Measurements from ENCODE around the gene KIF23.
"Not testable (repeated sequence)": the region's sequence is repeated elsewhere in the genome, so short reads cannot be mapped to it uniquely, and the experiment has no call there.

DNA sequence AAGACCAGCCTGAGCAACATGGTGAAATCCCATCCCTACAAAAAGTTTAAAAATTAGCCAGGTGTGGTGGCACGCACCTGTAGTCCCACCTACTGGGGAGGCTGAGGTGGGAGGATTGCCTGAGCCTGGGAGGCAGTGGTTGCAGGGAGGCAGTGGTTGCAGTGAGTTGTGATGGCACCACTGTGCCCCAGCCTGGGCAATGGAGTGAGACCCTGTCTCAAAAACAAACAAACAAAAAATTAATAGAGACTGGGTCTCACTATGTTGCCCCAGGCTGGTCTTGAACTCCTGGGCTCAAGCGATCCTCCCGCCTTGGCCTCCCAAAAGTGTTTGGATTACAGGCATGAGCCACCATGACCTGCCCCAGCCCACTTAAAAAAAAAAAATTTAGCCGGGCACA lies 36.1 kb downstream of the KIF23 start:
- not testable (repeated sequence) for TF ChIP-seq EZH2phosphoT487 (IDR thresholded peaks at IDR 0.05; ENCODE audit: borderline replicate concordance, low read length)
- TF ChIP-seq, protein P1, sequence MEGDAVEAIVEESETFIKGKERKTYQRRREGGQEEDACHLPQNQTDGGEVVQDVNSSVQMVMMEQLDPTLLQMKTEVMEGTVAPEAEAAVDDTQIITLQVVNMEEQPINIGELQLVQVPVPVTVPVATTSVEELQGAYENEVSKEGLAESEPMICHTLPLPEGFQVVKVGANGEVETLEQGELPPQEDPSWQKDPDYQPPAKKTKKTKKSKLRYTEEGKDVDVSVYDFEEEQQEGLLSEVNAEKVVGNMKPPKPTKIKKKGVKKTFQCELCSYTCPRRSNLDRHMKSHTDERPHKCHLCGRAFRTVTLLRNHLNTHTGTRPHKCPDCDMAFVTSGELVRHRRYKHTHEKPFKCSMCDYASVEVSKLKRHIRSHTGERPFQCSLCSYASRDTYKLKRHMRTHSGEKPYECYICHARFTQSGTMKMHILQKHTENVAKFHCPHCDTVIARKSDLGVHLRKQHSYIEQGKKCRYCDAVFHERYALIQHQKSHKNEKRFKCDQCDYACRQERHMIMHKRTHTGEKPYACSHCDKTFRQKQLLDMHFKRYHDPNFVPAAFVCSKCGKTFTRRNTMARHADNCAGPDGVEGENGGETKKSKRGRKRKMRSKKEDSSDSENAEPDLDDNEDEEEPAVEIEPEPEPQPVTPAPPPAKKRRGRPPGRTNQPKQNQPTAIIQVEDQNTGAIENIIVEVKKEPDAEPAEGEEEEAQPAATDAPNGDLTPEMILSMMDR (conservative IDR thresholded peaks at IDR 0.05; ENCODE audit: low read depth, low read length) = not testable (repeated sequence)
